Right lobe of liver (tissue), 6 donors: ENCODE results near the gene CORO2B. TPM values are rescaled to one million over a fixed set of nuclear protein-coding genes. Genes with fewer than 3 reads are reported as not detected.

Source experiments
- ATAC-seq, 4 donors: fragments of 200-7000 bp; cut with Tn5 transposase; one replicate each; pipeline ENCODE4 v1.9.1; 2020; ENCODE audit warnings: mild to moderate bottlenecking in 4 of 4, moderate library complexity in 4 of 4
- DNase-seq, 3 donors: peaks; one replicate each; pipeline ENCODE4 v3.0.0-alpha.2; 2020
- H3K27ac ChIP-seq, 3 donors: fragments of 200-600 bp; one replicate each; pipeline ENCODE4 v1.8.0; 2022
- H3K27me3 ChIP-seq, 2 donors: fragments of 200-600 bp; one replicate each; pipeline ENCODE4 v1.8.0; 2022
- H3K36me3 ChIP-seq, 4 donors: fragments of 200-600 bp; sonication (generic) in 1 of 4; one replicate each; pipeline versions ENCODE4 v1.5.1 to v1.8.0; 2017 to 2022; ENCODE audit warnings: control low read depth in 1 of 4
- H3K4me1 ChIP-seq, 4 donors: fragments of 200-600 bp; sonication (generic) in 1 of 4; one replicate each; pipeline versions ENCODE4 v1.5.1 to v1.8.0; 2017 to 2022; ENCODE audit warnings: control low read depth in 1 of 4
- H3K4me3 ChIP-seq, 3 donors: fragments of 200-600 bp; one replicate each; pipeline ENCODE4 v1.8.0; 2022
- H3K9me3 ChIP-seq, 4 donors: fragments of 200-600 bp; sonication (generic) in 1 of 4; one replicate each; pipeline versions ENCODE4 v1.5.1 to v1.8.0; 2017 to 2022; ENCODE audit warnings: control low read depth in 1 of 4
- POLR2A ChIP-seq: fragments of 450-650 bp; IDR thresholded peaks from one replicate; pipeline ENCODE4 v1.6.1; 2017; ENCODE audit warnings: antibody characterized with exemption, mild to moderate bottlenecking
- WGBS: methylation state at CpG from one replicate; pipeline ENCODE4 v1.1.6; 2018; ENCODE audit warnings: low coverage, low lambda C conversion rate; ENCODE audit not compliant: insufficient coverage; ENCODE audit errors: missing lambda C conversion rate; 5-methylcytosine and 5-hydroxymethylcytosine counted together
- intact Hi-C, 2 donors: fragments of 100-400 bp; cut with DNase I; formaldehyde crosslinking; loops; one replicate each; pipeline versions ENCODE4 v1.11.2 to v1.14.1; 2022
- total RNA-seq, 6 experiments: library from RNA; depleted of rRNA in 2 of 6; stranded (reverse); fragments of >200 nt in 2 of 6; fragmentation: NEBNext Ultra II Directional in 3 of 6; extraction: Animal tissue kit (Norgen Biotek cat#: 25700) in 3 of 6; gene quantifications; one replicate each; pipeline versions ENCODE4 v1.1.0 to v1.2.4, GENCODE V29; 2016 to 2023
- TF ChIP-seq, protein P1 (sequence below), 4 donors: fragments of 200-600 bp in 3 of 4; fragments of 450-650 bp in 1 of 4; IDR thresholded peaks; one replicate each; pipeline versions ENCODE4 v1.5.1 to v1.8.0; 2016 to 2022; ENCODE audit warnings: antibody characterized with exemption in 4 of 4, mild to moderate bottlenecking in 2 of 4
- donor health status: DM: no; HTN: yes; CAD: no.
- donor health status: DM: no; HTN: no; CAD: no.
- donor health status: DM: no; HTN: no; CAD: no.
- donor health status: DM: no; HTN: yes; CAD: no.
- donor health status: DM: no; HTN: yes; CAD: no.

Gene CORO2B
- total RNA-seq, 6 experiments from 2014 or later, result 0.18 to 0.68 (median 0.41) TPM

GRCh38 chr15:68627476-68627875 is 48.7 kb downstream of the CORO2B start:
- H3K4me3 ChIP-seq, result no peak overlapping the region
- H3K36me3 ChIP-seq, result no peaks in the 10 kb centered on the region
- DNase-seq (no peak), ATAC-seq (no peak)
- H3K27ac ChIP-seq, result no peak overlapping the region
- intact Hi-C loops, result no loop called here
- TF ChIP-seq, protein P1, sequence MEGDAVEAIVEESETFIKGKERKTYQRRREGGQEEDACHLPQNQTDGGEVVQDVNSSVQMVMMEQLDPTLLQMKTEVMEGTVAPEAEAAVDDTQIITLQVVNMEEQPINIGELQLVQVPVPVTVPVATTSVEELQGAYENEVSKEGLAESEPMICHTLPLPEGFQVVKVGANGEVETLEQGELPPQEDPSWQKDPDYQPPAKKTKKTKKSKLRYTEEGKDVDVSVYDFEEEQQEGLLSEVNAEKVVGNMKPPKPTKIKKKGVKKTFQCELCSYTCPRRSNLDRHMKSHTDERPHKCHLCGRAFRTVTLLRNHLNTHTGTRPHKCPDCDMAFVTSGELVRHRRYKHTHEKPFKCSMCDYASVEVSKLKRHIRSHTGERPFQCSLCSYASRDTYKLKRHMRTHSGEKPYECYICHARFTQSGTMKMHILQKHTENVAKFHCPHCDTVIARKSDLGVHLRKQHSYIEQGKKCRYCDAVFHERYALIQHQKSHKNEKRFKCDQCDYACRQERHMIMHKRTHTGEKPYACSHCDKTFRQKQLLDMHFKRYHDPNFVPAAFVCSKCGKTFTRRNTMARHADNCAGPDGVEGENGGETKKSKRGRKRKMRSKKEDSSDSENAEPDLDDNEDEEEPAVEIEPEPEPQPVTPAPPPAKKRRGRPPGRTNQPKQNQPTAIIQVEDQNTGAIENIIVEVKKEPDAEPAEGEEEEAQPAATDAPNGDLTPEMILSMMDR (IDR thresholded peaks at IDR 0.05), result no peak
- TF ChIP-seq POLR2A, result no peak
- no peaks in the 10 kb centered on the region for H3K4me1 ChIP-seq
- no peaks in the 10 kb centered on the region for H3K27me3 ChIP-seq
- no peaks in the 10 kb centered on the region for H3K9me3 ChIP-seq
- 68% methylated on average over 3 of the region's 7 CpGs for WGBS

DNA sequence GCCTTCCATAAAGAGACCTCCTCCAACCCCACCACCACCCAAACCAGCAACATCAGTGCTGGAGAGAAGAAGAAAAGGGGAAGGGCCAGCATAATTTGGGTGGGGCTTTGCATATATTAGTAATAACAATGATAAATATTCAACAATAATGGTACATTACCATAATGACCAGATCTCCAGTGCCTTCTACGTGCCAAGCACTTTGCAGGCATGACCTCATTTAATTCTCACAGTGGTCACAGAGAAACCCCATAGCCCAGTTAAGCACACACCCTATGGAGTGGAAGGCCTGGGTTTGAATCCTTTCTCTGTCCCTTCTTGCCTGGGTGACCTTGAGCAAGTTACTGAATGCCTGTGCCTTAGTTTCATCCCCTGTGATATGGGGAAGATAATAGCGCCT is 49.2 kb downstream of the CORO2B start:
- Histone ChIP-seq H3K9me3 (no peaks in the 10 kb centered on the region), H3K4me3 (no peak overlapping the region), H3K4me1 (no peaks in the 10 kb centered on the region), H3K27ac (no peak overlapping the region), H3K36me3 (no peaks in the 10 kb centered on the region), H3K27me3 (no peaks in the 10 kb centered on the region)
- DNase-seq (no peak), ATAC-seq (no peak)
- intact Hi-C loops, result no loop called here
- no peak for TF ChIP-seq POLR2A
- TF ChIP-seq, protein P1 (IDR thresholded peaks at IDR 0.05), result no peak
- 93% methylated on average over 2 of the region's 2 CpGs for WGBS

DNA sequence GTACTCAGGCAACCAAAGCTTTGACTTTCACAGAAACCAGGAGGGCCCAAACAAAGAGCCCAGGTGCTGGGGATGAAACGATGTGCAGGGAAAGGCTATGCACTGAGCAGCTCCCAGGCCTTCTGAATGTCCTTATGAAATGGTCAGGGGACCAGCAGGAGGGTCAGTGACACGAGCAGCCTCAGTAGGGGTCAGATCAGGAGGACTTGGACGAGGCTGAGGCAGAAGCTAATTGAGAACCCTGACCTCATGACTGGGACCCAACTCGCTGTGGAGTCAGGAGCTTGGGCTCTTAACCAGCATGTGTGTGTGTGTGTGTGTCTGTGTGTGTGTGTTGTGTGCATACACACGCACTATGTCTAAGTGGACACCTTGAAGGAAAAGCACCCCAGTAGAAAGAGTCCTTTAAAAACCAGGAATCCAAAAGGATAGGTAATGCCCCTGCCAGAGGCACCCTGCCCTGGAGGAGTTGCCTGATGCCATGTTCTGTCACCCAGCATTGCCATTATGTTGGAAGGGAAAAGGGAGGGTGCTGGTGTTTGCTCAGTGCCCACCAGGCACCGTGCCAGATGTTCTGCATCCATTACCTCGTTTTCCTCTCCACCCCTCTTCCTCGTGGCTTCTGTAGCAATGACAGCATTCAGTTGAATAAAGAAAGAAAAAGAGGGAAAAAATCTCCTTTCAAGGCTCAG is 50.9 kb downstream of the CORO2B start:
- no peak for DNase-seq
- TF ChIP-seq POLR2A, result no peak
- TF ChIP-seq, protein P1 (IDR thresholded peaks at IDR 0.05), result no peak
- Histone ChIP-seq H3K9me3 (no peaks in the 10 kb centered on the region), H3K27me3 (no peaks in the 10 kb centered on the region), H3K4me3 (no peak overlapping the region), H3K4me1 (no peaks in the 10 kb centered on the region), H3K27ac (no peak overlapping the region), H3K36me3 (no peaks in the 10 kb centered on the region)
- ATAC-seq, result peak in 2 of 4 donors; percentile 28 to 30
- 27% methylated on average over 5 of the region's 8 CpGs for WGBS
- intact Hi-C loops, result no loop called here

DNA sequence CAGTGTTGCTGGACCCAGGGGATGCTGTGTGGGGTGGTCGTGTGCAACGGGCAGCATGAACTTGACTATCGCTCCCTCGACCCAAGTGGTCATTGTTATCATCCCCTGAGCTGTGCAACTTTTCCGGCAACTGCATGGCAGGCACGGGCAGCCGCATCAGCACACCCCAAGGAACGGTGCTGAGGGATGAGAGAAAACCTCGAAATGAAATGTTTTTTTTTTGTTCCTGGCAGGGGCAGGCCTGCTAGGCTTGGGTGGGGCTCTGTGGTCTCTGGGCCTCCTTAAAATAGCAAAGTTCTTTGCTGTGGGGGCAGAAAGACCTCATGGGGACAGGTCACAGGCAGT is 51.4 kb downstream of the CORO2B start:
- TF ChIP-seq, protein P1 (IDR thresholded peaks at IDR 0.05), result no peak
- TF ChIP-seq POLR2A, result no peak
- WGBS, result 56% methylated on average over 5 of the region's 9 CpGs
- Histone ChIP-seq H3K27me3 (no peaks in the 10 kb centered on the region), H3K36me3 (no peaks in the 10 kb centered on the region), H3K27ac (no peak overlapping the region), H3K9me3 (no peaks in the 10 kb centered on the region), H3K4me1 (no peaks in the 10 kb centered on the region), H3K4me3 (no peak overlapping the region)
- intact Hi-C loops, result no loop called here
- no peak for ATAC-seq
- no peak for DNase-seq

GRCh38 chr15:68630836-68631235 is 52.0 kb downstream of the CORO2B start:
- H3K27me3 ChIP-seq, result no peaks in the 10 kb centered on the region
- H3K4me1 ChIP-seq, result no peaks in the 10 kb centered on the region
- TF ChIP-seq, protein P1 (IDR thresholded peaks at IDR 0.05), result no peak
- no peak for TF ChIP-seq POLR2A
- no peak overlapping the region for H3K27ac ChIP-seq
- H3K4me3 ChIP-seq, result no peak overlapping the region
- no peak for DNase-seq
- no peak for ATAC-seq
- no peaks in the 10 kb centered on the region for H3K9me3 ChIP-seq
- intact Hi-C loops, result no loop called here
- 69% methylated on average over 3 of the region's 8 CpGs for WGBS
- no peaks in the 10 kb centered on the region for H3K36me3 ChIP-seq
